Measurements from ENCODE around the gene AADACL4.

The AADACL4 gene

DNA sequence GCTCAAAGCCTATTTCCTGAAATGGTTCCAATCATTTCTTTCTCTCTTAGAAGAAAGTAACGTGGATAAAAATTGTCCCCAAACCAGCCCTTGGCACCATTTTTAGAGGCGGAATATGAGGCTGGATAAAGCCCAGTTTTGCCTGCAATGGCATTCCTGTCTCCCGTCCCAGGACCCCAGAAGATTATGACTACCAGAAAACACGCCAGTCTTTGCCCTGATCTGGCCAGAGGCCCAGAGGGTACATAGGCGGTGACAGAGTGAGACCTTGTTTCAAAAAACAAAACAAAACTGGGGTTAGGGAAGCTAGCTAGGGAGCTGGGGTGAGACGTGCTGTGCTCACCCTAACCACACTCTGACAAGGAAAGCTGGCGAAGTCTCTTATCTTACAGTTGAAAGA is at the start of gene AADACL4:
Gene AADACL4, plus strand, starts transcription at position 301 of the 400 bp plus-strand sequence. CDS start 462 bp downstream, outside the sequence.
- DNase-seq = no peak

- DNase-seq = no peak
Measured at GRCh38 chr1:12594490-12594889, 49.4 kb upstream of the AADACL4 start.

DNA sequence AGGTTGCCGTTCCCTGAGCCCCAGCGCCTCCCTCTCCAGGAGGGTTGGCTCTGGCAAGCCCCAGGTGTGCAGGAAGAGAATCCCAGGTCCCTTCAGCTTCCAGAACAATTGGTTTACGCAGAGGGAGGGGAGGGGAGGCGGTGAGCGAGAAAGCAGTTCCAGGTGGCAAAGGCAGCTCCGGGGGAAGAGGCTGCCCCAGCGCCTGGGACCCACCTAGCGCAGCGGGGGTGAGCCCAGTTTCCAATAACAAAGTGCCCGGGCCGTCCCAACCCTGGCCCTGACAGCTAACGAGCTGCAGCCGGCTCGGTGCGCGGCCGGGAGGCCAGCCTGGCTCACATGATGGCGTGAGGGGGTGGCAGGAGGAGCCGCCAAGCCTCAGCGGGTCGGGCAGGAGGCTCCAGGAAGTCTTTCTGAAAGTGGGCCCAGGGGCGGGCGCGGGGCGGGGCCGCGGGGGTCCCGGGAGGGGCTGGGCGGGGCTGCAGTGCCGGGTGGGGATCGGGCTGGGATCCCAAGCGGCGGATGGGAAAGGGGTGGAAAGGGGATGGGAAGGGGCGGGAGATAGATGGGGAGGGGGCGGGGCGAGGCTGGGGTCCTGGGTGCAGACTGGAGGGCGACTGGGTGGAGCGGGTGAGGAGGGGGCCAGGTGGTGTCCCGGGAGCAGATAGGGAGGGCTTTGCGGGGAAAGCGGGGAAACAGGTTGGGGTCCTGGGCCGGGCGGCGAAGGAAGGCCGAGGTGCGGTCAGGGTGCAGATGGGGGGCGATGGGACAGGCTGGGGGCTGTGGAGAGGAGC is 48.7 kb upstream of the AADACL4 start:
- DNase-seq = no peak

GRCh38 chr1:12595757-12596006 is 48.2 kb upstream of the AADACL4 start:
- DNase-seq = no peak

- DNase-seq = peak; percentile 85
Measured at GRCh38 chr1:12596007-12596821, 47.7 kb upstream of the AADACL4 start.

- no peak for DNase-seq
Measured at GRCh38 chr1:12597792-12598191, 46.1 kb upstream of the AADACL4 start.

DNA sequence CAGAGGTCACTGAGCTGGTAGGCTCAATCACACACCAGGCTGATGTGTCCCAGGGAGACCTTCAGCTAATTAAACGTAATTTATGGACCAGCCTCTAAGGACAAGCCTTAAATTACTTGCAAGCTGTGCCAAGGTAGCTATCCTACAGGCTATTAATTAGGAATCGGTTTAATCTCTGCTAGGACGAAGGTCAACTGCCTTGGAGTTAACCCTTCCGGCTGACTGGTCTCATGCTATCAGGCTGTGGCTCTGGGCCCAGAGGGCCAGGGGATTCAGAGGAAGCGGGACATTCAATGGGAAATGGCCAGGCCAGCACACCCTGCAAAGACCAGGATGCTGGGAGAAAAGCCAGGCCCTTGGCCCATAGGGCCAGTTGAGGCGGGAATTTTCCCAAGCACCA is 44.9 kb upstream of the AADACL4 start:
- DNase-seq = no peak

DNA sequence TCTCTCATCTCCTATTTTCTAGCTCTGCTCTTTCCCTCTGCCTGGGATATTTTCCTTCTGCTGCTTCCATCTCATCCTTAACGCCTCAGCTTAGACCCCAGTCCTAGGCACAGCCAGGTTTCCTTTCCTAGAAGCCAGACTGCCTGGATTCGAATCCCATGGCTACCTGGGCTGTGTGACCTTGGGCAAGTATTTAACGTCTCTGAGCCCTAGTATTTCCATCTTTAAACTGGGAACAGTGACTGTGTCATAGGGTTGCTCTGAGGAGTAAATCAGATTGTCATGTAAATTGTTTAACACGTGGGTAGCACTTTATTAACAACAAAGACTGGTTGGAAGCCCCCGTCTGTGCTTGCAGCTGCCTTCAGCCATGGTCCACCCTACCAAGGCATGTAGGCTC is 44.2 kb upstream of the AADACL4 start:
- DNase-seq = no peak

DNA sequence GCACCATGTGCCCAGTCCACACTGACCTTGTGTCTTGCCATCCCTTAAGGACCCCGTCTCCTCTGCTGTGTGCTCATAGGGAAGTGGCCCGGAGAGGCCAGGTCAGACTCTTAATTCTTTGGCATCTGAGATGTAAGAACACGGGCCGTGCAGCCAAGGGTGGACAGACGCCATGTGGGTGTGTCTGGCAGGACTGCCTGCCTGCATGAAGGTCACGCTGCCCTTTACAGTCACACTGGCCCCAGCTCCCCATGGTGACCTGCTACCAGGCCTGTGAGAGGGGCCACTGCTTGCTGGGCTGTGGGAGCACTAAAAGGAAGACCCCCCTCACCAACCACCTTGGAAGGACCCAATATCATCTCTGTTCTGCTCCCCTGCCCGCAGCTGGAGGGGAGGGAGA is 43.5 kb upstream of the AADACL4 start:
- no peak for DNase-seq

GRCh38 chr1:12600880-12601633 is 42.8 kb upstream of the AADACL4 start:
- DNase-seq = no peak

DNA sequence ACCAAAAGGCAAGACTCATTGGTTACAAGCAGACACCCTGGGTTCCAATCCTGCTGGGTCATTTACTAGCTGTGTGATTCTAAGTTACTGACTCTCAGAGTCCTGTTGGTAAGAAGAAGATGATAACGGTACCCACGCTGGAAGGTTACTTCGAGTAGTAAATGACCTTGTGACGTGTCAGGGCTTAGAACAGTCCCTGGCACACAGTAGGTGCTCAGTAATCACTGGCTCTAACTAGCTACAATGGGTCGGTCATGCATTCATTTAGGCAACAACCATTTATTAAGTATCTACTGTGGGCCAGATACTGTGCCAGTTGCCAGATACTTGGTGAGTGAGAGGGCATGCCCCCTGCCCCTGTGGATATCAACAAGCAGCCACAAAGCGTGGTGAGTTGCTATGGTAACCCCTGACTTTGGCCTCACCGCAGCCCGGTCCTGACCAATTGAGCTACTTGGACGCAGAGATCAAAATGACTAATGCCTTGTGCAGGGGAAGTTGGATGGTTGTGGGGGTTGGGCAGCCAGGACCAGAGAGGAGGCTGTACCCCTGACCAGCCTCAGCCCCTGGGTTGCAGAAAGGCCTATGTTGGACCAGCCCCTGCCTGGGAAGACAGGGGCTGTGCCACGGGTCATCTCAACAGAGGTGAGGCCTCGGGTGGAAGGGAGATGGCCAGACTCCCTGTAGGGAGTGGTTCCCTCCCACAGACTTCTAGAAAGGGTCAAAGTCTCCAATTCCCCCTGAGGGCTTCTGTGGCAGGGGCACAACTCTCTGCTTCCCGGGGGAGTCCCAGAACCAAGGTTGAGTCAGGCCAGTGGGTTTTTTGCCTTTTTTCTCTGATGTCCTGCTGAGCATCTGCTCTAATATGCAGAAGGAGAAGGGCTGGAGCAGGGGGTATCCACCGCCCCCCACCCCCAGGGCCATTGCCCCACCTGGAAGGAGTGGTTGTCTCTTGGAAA is 41.9 kb upstream of the AADACL4 start:
- no peak for DNase-seq

GRCh38 chr1:12602659-12603024 is 41.2 kb upstream of the AADACL4 start:
- DNase-seq = no peak

DNA sequence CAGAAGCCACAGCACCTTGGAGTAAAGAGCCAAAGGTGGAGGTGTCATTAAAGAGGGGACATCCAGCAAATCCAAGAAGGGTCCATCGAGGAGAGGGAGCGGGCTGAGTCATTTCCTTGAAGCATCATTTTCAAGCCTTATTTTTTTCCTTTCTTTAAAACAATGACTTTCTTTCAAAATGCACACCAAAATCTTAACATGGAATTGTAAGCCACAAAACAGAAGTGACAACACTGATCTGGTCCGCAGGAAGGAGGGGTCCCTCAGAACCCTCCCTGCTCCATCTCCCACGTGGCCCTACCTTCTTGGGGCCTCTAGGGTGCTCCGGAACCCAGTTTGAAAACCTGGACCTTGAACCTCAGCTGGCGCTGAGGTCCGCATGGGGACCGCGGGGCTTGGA is 40.7 kb upstream of the AADACL4 start:
- no peak for DNase-seq

DNA sequence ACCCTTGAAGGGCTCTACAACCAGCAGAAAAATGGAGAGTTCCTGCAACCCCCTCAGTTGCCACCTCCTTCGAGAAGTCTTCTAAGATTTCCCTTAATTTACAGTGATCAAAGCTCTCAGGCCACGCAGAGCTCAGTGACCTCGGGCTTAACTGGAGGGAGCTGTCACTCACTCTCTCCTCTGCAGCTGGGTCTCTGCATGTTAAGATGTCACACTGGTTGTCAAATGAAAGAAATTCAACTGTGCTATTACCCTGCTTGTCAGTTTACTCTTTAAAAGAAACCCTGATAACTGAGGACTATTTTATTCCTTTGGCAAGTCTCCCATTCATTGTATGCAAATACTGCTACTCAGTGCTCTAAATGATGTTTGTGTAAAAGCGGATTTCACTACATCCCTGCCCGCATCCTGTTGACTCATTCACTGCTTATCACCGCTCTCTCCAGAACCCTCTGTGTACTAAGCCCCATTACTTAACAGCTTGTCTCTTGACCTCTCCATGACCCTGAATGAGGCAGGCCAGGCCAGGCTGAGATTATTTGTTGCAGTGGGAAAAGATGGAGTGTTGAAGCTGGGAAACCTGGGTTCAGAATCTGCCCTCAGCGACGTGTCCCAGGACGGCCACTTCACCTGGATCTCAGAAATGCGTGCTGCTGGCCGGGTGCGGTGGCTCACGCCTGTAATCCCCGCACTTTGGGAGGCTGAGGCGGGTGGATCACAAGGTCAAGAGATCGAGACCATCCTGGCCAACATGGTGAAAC is 39.6 kb upstream of the AADACL4 start:
- DNase-seq = no peak

DNA sequence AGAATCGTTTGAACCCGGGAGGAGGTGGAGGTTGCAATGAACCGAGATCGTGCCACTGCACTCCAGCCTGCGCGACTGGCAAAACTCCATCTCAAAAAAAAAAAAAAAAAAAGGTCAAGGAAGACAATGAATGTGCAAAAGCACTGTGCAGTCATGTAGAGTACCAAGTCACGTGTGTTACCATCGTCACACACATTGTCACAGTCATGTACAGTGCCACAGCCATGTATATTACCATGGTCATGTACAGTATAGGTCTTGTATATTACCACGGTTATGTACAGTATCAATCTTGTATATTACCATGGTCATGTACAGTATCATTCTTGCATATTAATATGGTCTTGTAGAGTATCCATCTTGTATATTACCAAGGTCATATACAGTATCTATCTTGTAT is 38.9 kb upstream of the AADACL4 start:
- DNase-seq = no peak

- DNase-seq = no peak
Measured at GRCh38 chr1:12607263-12607662, 36.6 kb upstream of the AADACL4 start.

DNA sequence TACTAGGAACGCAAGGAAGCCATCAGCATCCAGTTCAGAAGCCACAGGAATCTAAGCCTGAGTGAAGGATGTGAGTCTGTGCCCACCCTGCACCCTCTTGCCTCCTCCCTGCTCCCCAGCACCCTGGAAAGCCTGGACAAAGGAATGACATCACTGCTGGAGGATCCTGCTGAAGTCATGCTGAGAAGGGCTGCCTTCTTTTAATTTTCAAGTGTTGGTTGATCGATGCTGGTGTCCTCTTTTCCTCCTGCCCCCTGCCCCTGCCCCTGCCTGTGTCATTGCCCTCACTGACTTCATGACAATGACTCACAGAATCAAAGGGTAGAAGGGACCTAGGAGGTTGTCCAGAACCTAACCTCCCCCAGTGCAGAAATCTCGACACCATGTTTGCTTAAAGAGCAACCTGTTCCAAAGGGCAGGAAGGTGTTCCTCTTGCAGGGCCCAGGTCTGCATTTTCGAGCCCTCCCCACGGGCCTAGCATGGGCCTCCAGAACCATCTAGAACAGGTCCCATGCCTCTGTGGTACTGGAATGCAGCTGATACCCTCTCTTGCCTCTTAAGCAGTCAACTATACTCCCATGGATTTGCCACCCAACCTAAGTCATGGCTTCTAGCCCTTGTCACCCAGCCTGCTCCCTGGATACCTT is 35.5 kb upstream of the AADACL4 start:
- DNase-seq = no peak

DNA sequence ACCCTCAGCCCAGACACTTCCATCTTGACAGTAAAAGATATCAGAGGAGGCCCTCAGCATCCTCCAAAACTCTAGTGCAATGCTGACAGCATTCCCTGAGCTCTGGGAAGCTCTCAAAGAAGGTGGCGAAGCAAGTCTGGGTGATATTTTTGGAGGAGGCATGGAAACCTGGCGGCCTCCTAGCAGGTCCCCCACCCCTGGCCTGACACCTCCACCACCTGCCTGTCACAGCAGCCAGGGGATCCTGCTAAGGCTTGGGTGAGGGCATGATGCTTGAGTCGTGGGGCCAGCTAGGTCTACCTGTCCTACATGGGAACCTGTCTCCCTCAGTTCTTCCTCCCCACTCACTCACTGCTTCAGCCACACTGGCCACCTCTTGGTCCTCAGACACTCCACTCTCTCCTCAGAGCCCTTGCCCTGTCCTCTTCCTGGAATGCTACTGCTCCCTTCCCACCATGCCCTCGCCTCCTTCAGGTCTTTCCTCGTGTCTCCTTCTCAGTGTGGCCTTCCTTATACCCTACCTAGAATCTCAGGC is 34.3 kb upstream of the AADACL4 start:
- no peak for DNase-seq

- no peak for DNase-seq
Measured at GRCh38 chr1:12610305-12610935, 33.5 kb upstream of the AADACL4 start.

DNA sequence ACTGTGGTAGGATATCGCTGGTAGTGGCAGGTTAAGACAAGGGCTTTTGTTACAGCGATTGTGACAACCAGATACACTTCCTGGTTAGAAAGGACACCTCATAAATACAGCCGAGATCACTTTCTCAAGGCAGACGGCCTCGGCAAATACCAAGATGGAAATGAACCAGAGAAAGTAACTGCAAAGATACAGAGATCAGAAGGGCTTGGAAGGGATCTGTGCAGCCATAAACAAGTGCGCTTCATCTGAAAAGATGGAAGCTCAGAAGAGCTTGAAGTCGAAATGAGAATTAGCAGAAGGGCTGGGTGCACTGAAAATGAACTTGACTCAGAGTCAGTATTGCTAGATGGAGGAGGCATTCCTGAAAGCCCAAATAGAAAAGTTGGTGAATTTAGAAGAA is 32.9 kb upstream of the AADACL4 start:
- DNase-seq = no peak

DNA sequence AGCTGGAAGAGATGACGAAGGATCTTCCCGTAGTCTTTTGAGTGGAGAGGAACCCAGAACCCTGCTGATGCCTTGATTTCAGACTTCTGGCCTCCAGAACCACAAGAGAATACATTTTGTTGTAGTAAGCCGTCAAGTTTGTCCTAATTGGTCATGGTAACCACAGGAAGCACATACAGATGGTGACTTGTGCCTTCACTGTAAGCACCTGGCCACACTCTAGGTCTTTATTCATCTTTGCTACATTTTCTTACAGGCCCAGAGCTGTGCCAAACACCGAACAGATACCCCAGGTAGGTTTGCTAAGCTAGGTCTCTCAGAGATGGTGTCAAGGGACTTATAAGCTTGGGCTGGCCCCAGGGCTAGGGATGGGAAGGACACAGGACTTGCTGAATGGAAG is 30.7 kb upstream of the AADACL4 start:
- no peak for DNase-seq

Measured in 8988T (cell line).